ENCODE data around the gene WNT16.

WNT16 gene

DNA sequence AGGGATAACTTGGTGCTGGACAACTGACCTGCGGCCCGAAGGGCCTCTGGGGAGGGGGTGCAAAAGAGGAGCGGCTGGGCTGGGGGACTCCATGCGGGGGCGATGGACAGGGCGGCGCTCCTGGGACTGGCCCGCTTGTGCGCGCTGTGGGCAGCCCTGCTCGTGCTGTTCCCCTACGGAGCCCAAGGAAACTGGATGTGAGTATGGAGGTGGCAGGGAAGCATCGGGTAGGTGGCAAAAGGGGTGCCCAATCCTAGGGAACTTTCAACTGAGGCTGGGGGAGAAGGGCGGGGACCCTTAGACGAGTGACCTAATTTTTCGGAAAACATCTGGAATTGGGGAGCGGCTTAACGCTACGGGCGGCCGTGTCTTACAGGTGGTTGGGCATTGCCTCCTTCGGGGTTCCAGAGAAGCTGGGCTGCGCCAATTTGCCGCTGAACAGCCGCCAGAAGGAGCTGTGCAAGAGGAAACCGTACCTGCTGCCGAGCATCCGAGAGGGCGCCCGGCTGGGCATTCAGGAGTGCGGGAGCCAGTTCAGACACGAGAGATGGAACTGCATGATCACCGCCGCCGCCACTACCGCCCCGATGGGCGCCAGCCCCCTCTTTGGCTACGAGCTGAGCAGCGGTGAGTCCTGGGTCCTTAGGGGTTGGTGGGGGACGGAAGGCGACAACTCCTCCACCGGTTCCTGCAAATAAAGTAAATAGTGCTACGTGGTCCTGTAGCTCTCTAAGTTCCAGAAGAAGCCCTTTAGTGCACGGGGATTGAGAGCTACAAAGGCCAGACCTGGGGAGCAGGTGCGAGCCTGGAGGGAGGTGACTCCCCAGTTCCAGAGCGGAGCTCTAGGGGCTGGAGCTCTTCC lies 622 bp downstream of the WNT16 start:
- peaks cover 28% of the 10 kb centered on the region for H3K4me1 Mint-ChIP-seq
- peak; percentile 53 for DNase-seq
- peaks cover 54% of the 10 kb centered on the region for H3K27me3 Mint-ChIP-seq (ENCODE audit: low read depth, poor library complexity)
- peaks cover 4% of the 10 kb centered on the region for H3K9me3 Mint-ChIP-seq
- peak overlapping the region; percentile 84 for H3K4me3 Mint-ChIP-seq
- no peak overlapping the region for H3K27ac Mint-ChIP-seq
- TF ChIP-seq, protein P1, sequence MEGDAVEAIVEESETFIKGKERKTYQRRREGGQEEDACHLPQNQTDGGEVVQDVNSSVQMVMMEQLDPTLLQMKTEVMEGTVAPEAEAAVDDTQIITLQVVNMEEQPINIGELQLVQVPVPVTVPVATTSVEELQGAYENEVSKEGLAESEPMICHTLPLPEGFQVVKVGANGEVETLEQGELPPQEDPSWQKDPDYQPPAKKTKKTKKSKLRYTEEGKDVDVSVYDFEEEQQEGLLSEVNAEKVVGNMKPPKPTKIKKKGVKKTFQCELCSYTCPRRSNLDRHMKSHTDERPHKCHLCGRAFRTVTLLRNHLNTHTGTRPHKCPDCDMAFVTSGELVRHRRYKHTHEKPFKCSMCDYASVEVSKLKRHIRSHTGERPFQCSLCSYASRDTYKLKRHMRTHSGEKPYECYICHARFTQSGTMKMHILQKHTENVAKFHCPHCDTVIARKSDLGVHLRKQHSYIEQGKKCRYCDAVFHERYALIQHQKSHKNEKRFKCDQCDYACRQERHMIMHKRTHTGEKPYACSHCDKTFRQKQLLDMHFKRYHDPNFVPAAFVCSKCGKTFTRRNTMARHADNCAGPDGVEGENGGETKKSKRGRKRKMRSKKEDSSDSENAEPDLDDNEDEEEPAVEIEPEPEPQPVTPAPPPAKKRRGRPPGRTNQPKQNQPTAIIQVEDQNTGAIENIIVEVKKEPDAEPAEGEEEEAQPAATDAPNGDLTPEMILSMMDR (IDR thresholded peaks at IDR 0.05): no peak
- H3K36me3 Mint-ChIP-seq (ENCODE audit: low read depth): no peaks in the 10 kb centered on the region

DNA sequence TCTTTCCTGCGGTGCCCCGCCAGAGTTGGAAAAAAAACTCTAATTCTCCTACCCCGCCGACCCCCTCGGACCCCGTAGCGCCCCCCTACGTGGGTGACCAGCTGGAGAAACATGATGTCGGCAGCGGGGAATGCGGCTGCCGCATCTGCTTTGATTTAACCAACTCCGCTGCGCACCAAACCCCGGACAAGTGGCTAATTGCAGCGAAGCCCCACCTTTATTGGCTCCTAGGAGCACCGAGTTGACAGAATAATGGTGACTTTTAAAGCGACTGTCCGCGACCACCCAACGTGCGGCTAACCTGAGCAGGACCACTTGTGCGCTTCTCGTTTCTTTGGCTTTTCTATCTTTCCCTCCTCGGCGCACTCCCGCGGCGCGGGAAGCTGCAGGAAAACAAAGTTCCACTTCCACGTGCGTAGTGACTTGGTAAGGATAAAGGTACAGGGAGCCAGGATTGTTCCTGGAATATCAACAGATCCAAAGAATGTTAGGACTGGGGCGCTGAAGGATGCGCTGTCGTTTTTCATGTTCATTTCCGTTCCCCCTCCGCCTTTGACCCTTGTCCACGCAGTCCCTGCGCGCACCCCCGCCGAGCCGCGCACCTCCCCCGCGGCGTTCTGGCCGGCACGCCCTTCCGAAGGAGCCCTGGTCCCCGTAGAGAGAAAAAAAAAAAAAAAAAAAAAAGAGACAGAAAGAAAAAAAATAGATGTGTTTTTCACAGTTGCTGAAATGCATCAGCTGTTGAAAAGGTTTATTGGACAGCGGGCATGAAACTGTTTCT lies 1.4 kb downstream of the WNT16 start:
- H3K9me3 Mint-ChIP-seq: peaks cover 4% of the 10 kb centered on the region
- H3K27ac Mint-ChIP-seq: no peak overlapping the region
- TF ChIP-seq, protein P1 (IDR thresholded peaks at IDR 0.05): no peak
- peak; percentile 52 for DNase-seq
- H3K4me3 Mint-ChIP-seq: peak overlapping the region; percentile 84
- peaks cover 28% of the 10 kb centered on the region for H3K4me1 Mint-ChIP-seq
- H3K27me3 Mint-ChIP-seq (ENCODE audit: low read depth, poor library complexity): peaks cover 50% of the 10 kb centered on the region
- H3K36me3 Mint-ChIP-seq (ENCODE audit: low read depth): no peaks in the 10 kb centered on the region

DNA sequence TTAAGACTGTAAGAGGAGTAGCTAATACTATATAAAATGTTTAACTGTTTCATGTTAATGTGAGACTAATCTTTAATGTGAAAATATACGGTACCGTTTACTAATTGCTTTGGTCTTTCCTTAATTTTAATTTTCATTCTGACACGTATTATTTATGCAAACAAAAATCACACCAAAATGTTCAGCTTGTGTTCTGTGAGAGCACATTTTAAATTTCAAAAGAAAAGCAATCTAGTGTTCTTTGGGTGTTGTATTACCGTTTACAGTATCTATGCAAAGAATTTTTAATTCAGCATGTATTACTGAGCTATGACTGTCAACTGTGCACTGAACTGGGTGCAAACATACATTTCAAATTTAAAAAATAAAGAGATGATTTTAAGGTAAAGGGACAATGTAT lies 2.2 kb downstream of the WNT16 start:
- Mint-ChIP-seq H3K4me3 (no peak overlapping the region), H3K9me3 (peaks cover 4% of the 10 kb centered on the region), H3K27me3 (ENCODE audit: low read depth, poor library complexity) (peaks cover 48% of the 10 kb centered on the region), H3K36me3 (ENCODE audit: low read depth) (no peaks in the 10 kb centered on the region), H3K27ac (no peak overlapping the region), H3K4me1 (peaks cover 28% of the 10 kb centered on the region)
- TF ChIP-seq, protein P1 (IDR thresholded peaks at IDR 0.05): no peak
- DNase-seq: no peak

DNA sequence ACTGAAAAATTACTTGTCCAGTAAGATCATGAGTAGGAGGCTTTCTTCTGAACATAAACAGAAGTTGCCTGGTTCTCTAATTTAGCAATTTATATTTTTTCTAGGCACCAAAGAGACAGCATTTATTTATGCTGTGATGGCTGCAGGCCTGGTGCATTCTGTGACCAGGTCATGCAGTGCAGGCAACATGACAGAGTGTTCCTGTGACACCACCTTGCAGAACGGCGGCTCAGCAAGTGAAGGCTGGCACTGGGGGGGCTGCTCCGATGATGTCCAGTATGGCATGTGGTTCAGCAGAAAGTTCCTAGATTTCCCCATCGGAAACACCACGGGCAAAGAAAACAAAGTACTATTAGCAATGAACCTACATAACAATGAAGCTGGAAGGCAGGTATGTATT lies 2.8 kb downstream of the WNT16 start:
- H3K27me3 Mint-ChIP-seq (ENCODE audit: low read depth, poor library complexity): peaks cover 48% of the 10 kb centered on the region
- peak overlapping the region; percentile 38 for H3K4me3 Mint-ChIP-seq
- H3K9me3 Mint-ChIP-seq: peaks cover 4% of the 10 kb centered on the region
- TF ChIP-seq, protein P1 (IDR thresholded peaks at IDR 0.05): no peak
- no peak overlapping the region for H3K27ac Mint-ChIP-seq
- DNase-seq: peak; percentile 10
- peaks cover 28% of the 10 kb centered on the region for H3K4me1 Mint-ChIP-seq
- no peaks in the 10 kb centered on the region for H3K36me3 Mint-ChIP-seq (ENCODE audit: low read depth)

DNA sequence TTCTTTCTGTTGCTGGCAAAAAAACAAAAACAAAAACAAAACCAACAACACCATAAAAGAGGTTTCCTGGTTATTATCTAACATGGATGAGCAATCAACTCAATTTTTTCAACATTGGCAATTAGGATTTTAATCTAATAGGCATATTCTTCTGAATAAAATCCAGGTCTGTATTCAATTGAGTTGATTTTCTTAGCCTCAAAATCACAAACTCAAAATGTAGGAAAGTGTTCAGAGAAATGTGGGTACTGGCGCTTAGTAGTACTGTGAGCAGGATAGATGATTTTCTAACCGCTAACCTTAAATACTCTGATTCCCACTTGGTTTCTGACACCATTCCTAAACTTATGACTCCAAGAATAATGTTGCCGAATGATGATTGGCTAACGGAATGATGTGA lies 5.6 kb downstream of the WNT16 start:
- H3K4me3 Mint-ChIP-seq: no peak overlapping the region
- peaks cover 18% of the 10 kb centered on the region for H3K4me1 Mint-ChIP-seq
- H3K36me3 Mint-ChIP-seq (ENCODE audit: low read depth): no peaks in the 10 kb centered on the region
- no peaks in the 10 kb centered on the region for H3K9me3 Mint-ChIP-seq
- TF ChIP-seq, protein P1 (IDR thresholded peaks at IDR 0.05): no peak
- no peak overlapping the region for H3K27ac Mint-ChIP-seq
- H3K27me3 Mint-ChIP-seq (ENCODE audit: low read depth, poor library complexity): peaks cover 28% of the 10 kb centered on the region
- DNase-seq: no peak

Measured in nephron progenitor cell (in vitro differentiated cells).